Panc1 (cell line): ENCODE measurements around the gene ABAT. TPM values are rescaled to one million over a fixed set of nuclear protein-coding genes. Genes with fewer than 3 reads are reported as not detected.

Experiments
- ATAC-seq: fragments of 200-7000 bp; cut with Tn5 transposase; 2 replicates; pipeline ENCODE4 v1.9.1; 2020; ENCODE audit warnings: mild to moderate bottlenecking, moderate library complexity
- BruUV-seq: library from RNA; stranded (reverse); fragments of 400-500 nt; replicated peaks from 2 replicates; lab custom pipeline; 2021; lab: Mats Ljungman, UMichigan
- CTCF ChIA-PET: fragments of 300-600 bp; sonication (Branson Sonifier 250); formaldehyde crosslinking; loops from one replicate; lab custom pipeline; 2022; ENCODE audit warnings: antibody characterized with exemption; lab: Charles Lee
- POLR2A ChIA-PET: fragments of 300-600 bp; sonication (Branson Sonifier 250); formaldehyde crosslinking; loops from one replicate; lab custom pipeline; 2022; ENCODE audit warnings: antibody characterized with exemption; lab: Charles Lee
- DNase-seq: peaks from one replicate; pipeline ENCODE4 v3.0.0-alpha.2; 2010; ENCODE audit warnings: low read depth, low spot score
- H3K27ac ChIP-seq: 2 replicates; pipeline ENCODE4 v1.5.1; 2011; ENCODE audit warnings: mild to moderate bottlenecking, low read length, inconsistent platforms
- H3K27me3 ChIP-seq: fragments of 200-500 bp; sonication (Bioruptor generic); 2 replicates; pipeline ENCODE4 v1.6.0; 2014; ENCODE audit warnings: low read length, inconsistent platforms; ENCODE audit not compliant: control insufficient read depth, insufficient read depth
- H3K36me3 ChIP-seq: fragments of 200-500 bp; sonication (Bioruptor generic); 2 replicates; pipeline ENCODE4 v1.5.1; 2014; ENCODE audit warnings: inconsistent platforms, mild to moderate bottlenecking, low read length, moderate library complexity; ENCODE audit not compliant: control insufficient read depth, insufficient read depth
- H3K4me1 ChIP-seq: 2 replicates; pipeline ENCODE4 v1.5.1; 2011; ENCODE audit warnings: inconsistent platforms, mild to moderate bottlenecking, low read length, moderate library complexity; ENCODE audit not compliant: control insufficient read depth, insufficient read depth
- H3K4me3 ChIP-seq, 2 experiments: 2 replicates each; pipeline ENCODE4 v1.5.1; 2011 to 2012; ENCODE audit warnings: low read depth in 2 of 2, low read length in 2 of 2, mild to moderate bottlenecking in 2 of 2, inconsistent platforms in 1 of 2, moderate library complexity in 1 of 2
- H3K9me3 ChIP-seq: fragments of 200-500 bp; sonication (Bioruptor generic); 2 replicates; pipeline ENCODE4 v1.5.1; 2014; ENCODE audit warnings: low read depth, mild to moderate bottlenecking, inconsistent platforms, low read length, moderate library complexity; ENCODE audit not compliant: control insufficient read depth, insufficient read depth
- CTCF ChIP-seq: fragments of 450-650 bp; IDR thresholded peaks from 2 replicates; pipeline ENCODE4 v1.5.1; 2017; ENCODE audit warnings: mild to moderate bottlenecking
- POLR2AphosphoS5 ChIP-seq: IDR thresholded peaks from 2 replicates; pipeline ENCODE4 v1.6.1; 2012; ENCODE audit warnings: mild to moderate bottlenecking, low read depth, low read length, moderate library complexity
- SIN3A ChIP-seq: IDR thresholded peaks from 2 replicates; pipeline ENCODE4 v1.6.1; 2012; ENCODE audit warnings: low read depth, mild to moderate bottlenecking, low read length, moderate library complexity, borderline replicate concordance; ENCODE audit not compliant: insufficient read depth
- TCF7L2 ChIP-seq: IDR thresholded peaks from 2 replicates; pipeline ENCODE4 v1.6.1; 2011; ENCODE audit warnings: mild to moderate bottlenecking, low read depth, low read length, inconsistent platforms
- in situ Hi-C: cut with HindIII; loops from 2 replicates; pipeline ENCODE4 v1.10.0; 2016; ENCODE audit warnings: low sequenced_read_pairs, low pct_unique_long_range_greater_than_20kb
- intact Hi-C: fragments of 100-400 bp; cut with micrococcal nuclease; formaldehyde crosslinking; loops from one replicate; pipeline ENCODE4 v1.10.0; 2022; ENCODE audit not compliant: unreplicated experiment
- total RNA-seq: library from RNA; stranded (reverse); gene quantifications from one replicate; pipeline ENCODE4 v1.2.1, GENCODE V29; 2021; ENCODE audit not compliant: unreplicated experiment
- TF ChIP-seq, protein P1 (sequence below), 2 experiments: IDR thresholded peaks; 2 replicates each; pipeline ENCODE4 v1.6.1; 2011 to 2012; ENCODE audit warnings: low read depth in 2 of 2, control low read depth in 1 of 2, low read length in 1 of 2, mild to moderate bottlenecking in 1 of 2, moderate library complexity in 1 of 2; ENCODE audit not compliant: insufficient read depth in 1 of 2

ABAT gene
- total RNA-seq, 1 experiment from 2014 or later, result 0.77 TPM

GRCh38 chr16:8762254-8762653 is 87.8 kb downstream of the ABAT start:
- TF ChIP-seq TCF7L2 (no peak), CTCF (no peak), SIN3A (no peak), POLR2AphosphoS5 (no peak)
- TF ChIP-seq, protein P1, sequence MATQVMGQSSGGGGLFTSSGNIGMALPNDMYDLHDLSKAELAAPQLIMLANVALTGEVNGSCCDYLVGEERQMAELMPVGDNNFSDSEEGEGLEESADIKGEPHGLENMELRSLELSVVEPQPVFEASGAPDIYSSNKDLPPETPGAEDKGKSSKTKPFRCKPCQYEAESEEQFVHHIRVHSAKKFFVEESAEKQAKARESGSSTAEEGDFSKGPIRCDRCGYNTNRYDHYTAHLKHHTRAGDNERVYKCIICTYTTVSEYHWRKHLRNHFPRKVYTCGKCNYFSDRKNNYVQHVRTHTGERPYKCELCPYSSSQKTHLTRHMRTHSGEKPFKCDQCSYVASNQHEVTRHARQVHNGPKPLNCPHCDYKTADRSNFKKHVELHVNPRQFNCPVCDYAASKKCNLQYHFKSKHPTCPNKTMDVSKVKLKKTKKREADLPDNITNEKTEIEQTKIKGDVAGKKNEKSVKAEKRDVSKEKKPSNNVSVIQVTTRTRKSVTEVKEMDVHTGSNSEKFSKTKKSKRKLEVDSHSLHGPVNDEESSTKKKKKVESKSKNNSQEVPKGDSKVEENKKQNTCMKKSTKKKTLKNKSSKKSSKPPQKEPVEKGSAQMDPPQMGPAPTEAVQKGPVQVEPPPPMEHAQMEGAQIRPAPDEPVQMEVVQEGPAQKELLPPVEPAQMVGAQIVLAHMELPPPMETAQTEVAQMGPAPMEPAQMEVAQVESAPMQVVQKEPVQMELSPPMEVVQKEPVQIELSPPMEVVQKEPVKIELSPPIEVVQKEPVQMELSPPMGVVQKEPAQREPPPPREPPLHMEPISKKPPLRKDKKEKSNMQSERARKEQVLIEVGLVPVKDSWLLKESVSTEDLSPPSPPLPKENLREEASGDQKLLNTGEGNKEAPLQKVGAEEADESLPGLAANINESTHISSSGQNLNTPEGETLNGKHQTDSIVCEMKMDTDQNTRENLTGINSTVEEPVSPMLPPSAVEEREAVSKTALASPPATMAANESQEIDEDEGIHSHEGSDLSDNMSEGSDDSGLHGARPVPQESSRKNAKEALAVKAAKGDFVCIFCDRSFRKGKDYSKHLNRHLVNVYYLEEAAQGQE (IDR thresholded peaks at IDR 0.05; ENCODE audit: insufficient read depth in 1 of 2, low read depth in 2 of 2, low read length in 1 of 2), result no peak
- Histone ChIP-seq H3K9me3 (no peaks in the 10 kb centered on the region), H3K36me3 (no peaks in the 10 kb centered on the region), H3K4me1 (no peaks in the 10 kb centered on the region), H3K27ac (no peak overlapping the region), H3K27me3 (no peaks in the 10 kb centered on the region), H3K4me3 (no peak overlapping the region)
- no TSS peak for BruUV-seq
- intact Hi-C loops, result no loop called here
- CTCF ChIA-PET, result no interaction called here
- DNase-seq (no peak), ATAC-seq (no peak)
- POLR2A ChIA-PET, result no interaction called here
- in situ Hi-C loops, result no loop called here

GRCh38 chr16:8763083-8763482 is 88.7 kb downstream of the ABAT start:
- Histone ChIP-seq H3K36me3 (no peaks in the 10 kb centered on the region), H3K4me3 (no peak overlapping the region), H3K27ac (no peak overlapping the region), H3K9me3 (no peaks in the 10 kb centered on the region), H3K4me1 (no peaks in the 10 kb centered on the region), H3K27me3 (no peaks in the 10 kb centered on the region)
- POLR2A ChIA-PET, result no interaction called here
- DNase-seq (no peak), ATAC-seq (no peak)
- no TSS peak for BruUV-seq
- CTCF ChIA-PET, result no interaction called here
- intact Hi-C loops, result no loop called here
- no peak for TF ChIP-seq CTCF
- no peak for TF ChIP-seq SIN3A
- TF ChIP-seq TCF7L2, result no peak
- TF ChIP-seq POLR2AphosphoS5, result no peak
- TF ChIP-seq, protein P1 (IDR thresholded peaks at IDR 0.05; ENCODE audit: insufficient read depth in 1 of 2, low read depth in 2 of 2, low read length in 1 of 2), result no peak
- in situ Hi-C loops, result no loop called here
